Measurements from ENCODE around the gene GDPD3. TPM values are rescaled to one million over a fixed set of nuclear protein-coding genes. Genes with fewer than 3 reads are reported as not detected.

GDPD3 gene
- total and polyA plus RNA-seq, 2 experiments from 2014 or later: 0.72 to 2.0 TPM

DNA sequence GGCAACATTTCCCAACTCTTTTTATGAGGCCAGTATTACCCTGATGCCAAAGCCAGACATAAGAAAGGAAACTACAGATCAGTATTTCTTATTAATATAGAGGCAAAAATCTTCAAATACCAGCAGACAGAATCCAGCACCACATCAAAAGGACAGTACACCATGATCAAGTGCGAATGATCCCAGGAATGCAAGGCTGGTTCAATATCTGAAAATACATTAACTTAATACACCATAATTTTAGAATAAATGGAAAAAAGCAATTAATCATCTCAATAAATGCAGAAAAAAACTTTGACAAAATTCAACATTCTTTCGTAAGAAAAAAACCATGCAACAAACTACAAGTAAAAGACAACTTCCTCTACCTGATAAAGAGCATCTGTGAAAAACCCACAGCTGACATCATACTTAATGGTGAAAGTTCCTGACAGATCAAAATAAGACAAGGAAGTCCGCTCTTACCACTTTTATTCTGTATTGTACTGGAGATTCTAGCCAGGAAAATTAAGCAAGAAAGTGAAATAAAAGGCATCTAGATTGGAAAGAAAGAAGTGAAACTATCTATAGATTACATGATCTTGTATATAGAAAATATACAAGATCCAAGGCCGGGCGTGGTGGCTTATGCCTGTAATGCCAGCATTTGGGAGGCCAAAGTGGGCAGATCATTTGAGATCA is 36.1 kb upstream of the GDPD3 start:
- DNase-seq (ENCODE audit: low read depth in 1 of 2, low spot score in 1 of 2): no peak
- no peak overlapping the region for H3K27ac ChIP-seq
- no peaks in the 10 kb centered on the region for H3K4me1 ChIP-seq (ENCODE audit: low read depth)
- H3K27me3 ChIP-seq: no peaks in the 10 kb centered on the region
- H3K9me3 ChIP-seq (ENCODE audit: low read depth): no peaks in the 10 kb centered on the region
- TF ChIP-seq, protein P1, sequence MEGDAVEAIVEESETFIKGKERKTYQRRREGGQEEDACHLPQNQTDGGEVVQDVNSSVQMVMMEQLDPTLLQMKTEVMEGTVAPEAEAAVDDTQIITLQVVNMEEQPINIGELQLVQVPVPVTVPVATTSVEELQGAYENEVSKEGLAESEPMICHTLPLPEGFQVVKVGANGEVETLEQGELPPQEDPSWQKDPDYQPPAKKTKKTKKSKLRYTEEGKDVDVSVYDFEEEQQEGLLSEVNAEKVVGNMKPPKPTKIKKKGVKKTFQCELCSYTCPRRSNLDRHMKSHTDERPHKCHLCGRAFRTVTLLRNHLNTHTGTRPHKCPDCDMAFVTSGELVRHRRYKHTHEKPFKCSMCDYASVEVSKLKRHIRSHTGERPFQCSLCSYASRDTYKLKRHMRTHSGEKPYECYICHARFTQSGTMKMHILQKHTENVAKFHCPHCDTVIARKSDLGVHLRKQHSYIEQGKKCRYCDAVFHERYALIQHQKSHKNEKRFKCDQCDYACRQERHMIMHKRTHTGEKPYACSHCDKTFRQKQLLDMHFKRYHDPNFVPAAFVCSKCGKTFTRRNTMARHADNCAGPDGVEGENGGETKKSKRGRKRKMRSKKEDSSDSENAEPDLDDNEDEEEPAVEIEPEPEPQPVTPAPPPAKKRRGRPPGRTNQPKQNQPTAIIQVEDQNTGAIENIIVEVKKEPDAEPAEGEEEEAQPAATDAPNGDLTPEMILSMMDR (IDR thresholded peaks at IDR 0.05; ENCODE audit: low read depth, low read length): no peak
- H3K4me3 ChIP-seq: no peak overlapping the region
- no peaks in the 10 kb centered on the region for H3K36me3 ChIP-seq

DNA sequence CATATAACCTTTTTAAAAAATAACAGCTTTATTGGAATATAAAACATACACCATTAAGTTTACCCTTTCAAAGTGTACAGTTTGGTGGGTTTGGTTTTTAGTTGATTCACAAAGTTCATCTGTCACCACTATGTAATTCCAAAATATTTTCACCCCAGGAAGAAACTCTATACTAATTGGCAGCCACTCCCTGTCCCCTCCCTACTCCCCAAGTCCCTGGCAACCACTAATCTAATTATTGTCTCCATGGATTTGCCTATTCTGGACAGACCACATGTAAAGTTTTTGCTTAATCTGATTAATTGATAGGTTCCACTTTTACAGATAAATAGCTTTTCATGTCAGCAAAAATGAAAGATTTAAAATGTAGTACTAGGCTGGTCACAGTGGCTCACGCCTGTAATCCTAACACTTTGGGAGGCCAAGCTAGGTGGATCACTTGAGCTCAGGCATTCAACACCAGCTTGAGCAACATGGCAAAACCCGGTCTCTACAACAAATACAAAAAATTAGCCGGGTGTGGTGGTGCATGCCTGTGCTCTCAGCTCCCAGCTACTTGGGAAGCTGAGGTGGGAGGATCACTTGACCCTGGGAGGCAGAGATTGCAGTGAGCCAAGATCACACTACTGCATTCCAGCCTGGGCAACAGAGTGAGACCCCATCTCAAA is 34.6 kb upstream of the GDPD3 start:
- DNase-seq (ENCODE audit: low read depth in 1 of 2, low spot score in 1 of 2): no peak
- H3K36me3 ChIP-seq: no peaks in the 10 kb centered on the region
- no peak overlapping the region for H3K4me3 ChIP-seq
- H3K27ac ChIP-seq: no peak overlapping the region
- no peaks in the 10 kb centered on the region for H3K27me3 ChIP-seq
- TF ChIP-seq, protein P1 (IDR thresholded peaks at IDR 0.05; ENCODE audit: low read depth, low read length): no peak
- no peaks in the 10 kb centered on the region for H3K9me3 ChIP-seq (ENCODE audit: low read depth)
- H3K4me1 ChIP-seq (ENCODE audit: low read depth): no peaks in the 10 kb centered on the region

DNA sequence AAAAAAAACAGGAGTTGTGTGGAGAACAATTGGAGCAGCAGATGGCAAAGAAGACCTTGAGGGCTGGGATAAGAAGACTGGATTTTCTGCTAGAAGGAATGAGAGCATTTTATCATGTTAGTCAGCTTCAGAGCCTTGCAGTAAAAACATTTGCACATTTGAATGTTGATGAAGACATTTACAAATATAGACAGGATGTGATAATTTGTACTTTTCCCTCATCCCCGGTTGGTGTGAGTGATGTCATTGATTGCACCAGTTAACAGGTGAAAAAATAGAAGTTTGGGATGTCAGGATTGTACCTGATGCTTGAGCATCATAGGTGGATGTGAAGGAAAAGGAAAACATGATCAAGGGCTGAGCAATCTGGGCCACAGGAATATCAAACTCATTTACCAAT is 32.3 kb upstream of the GDPD3 start:
- H3K27ac ChIP-seq: no peak overlapping the region
- DNase-seq (ENCODE audit: low read depth in 1 of 2, low spot score in 1 of 2): no peak
- TF ChIP-seq, protein P1 (IDR thresholded peaks at IDR 0.05; ENCODE audit: low read depth, low read length): no peak
- no peaks in the 10 kb centered on the region for H3K9me3 ChIP-seq (ENCODE audit: low read depth)
- H3K36me3 ChIP-seq: no peaks in the 10 kb centered on the region
- no peaks in the 10 kb centered on the region for H3K27me3 ChIP-seq
- no peaks in the 10 kb centered on the region for H3K4me1 ChIP-seq (ENCODE audit: low read depth)
- H3K4me3 ChIP-seq: no peak overlapping the region

DNA sequence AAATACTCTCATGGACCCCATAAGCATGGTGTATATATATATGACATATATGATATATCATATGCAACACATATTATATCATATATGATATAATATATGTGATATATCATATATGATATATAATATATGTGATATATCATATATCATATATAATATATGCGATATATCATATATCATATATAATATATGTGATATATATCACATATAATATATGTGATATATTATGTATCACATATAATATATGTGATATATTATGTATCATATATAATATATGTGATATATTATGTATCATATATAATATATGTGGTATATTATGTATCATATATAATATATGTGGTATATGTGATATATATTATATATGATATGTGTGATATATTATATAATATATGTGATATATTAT is 31.6 kb upstream of the GDPD3 start:
- H3K27ac ChIP-seq: no peak overlapping the region
- TF ChIP-seq, protein P1 (IDR thresholded peaks at IDR 0.05; ENCODE audit: low read depth, low read length): no peak
- no peaks in the 10 kb centered on the region for H3K27me3 ChIP-seq
- H3K4me3 ChIP-seq: no peak overlapping the region
- no peaks in the 10 kb centered on the region for H3K36me3 ChIP-seq
- no peak for DNase-seq (ENCODE audit: low read depth in 1 of 2, low spot score in 1 of 2)
- H3K9me3 ChIP-seq (ENCODE audit: low read depth): no peaks in the 10 kb centered on the region
- no peaks in the 10 kb centered on the region for H3K4me1 ChIP-seq (ENCODE audit: low read depth)

DNA sequence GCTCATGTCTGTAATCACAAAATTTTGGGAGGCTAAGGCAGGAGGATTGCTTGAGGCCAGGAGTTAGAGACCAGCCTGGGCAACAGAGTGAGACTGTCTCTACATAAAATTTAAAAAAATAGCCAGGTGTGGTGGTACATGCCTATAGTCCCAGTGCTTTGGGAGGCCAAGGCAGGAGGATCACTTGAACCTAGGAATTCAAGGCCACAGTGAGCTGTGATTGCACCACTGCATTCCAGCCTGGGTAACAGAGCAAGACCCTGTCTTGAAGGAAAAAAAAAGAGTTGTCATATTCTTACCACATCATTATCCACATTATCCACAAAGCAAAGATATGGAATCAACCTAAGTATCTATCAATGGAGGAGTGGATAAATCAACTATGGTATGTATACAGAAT is 30.7 kb upstream of the GDPD3 start:
- Histone ChIP-seq H3K27me3 (no peaks in the 10 kb centered on the region), H3K9me3 (ENCODE audit: low read depth) (no peaks in the 10 kb centered on the region), H3K36me3 (no peaks in the 10 kb centered on the region), H3K4me1 (ENCODE audit: low read depth) (no peaks in the 10 kb centered on the region), H3K4me3 (no peak overlapping the region), H3K27ac (no peak overlapping the region)
- TF ChIP-seq, protein P1 (IDR thresholded peaks at IDR 0.05; ENCODE audit: low read depth, low read length): no peak
- DNase-seq (ENCODE audit: low read depth in 1 of 2, low spot score in 1 of 2): no peak

All from cardiac muscle cell (in vitro differentiated cells and primary cell).